OCI-LY1 (cell line): ENCODE results near the gene FNDC7.

Experiments used
- H2AFZ ChIP-seq: fragments of 200-600 bp; sonication (generic), shearing (Covaris generic); 2 replicates; pipeline ENCODE4 v1.6.0; 2014; ENCODE audit warnings: antibody characterized with exemption, mild to moderate bottlenecking, low read length
- H3F3A ChIP-seq: fragments of 200-600 bp; sonication (generic), shearing (Covaris generic); 2 replicates; pipeline ENCODE4 v1.6.0; 2014; ENCODE audit warnings: mild to moderate bottlenecking, antibody characterized with exemption, low read length, moderate library complexity; ENCODE audit not compliant: insufficient read depth
- H3K27ac ChIP-seq: fragments of 200-600 bp; sonication (generic); 2 replicates; pipeline ENCODE4 v1.5.1; 2014; ENCODE audit warnings: low read length, mixed run types, mild to moderate bottlenecking, low read depth; ENCODE audit not compliant: poor library complexity, severe bottlenecking
- H3K27me3 ChIP-seq: fragments of 200-600 bp; sonication (generic); 2 replicates; pipeline ENCODE4 v1.6.0; 2014; ENCODE audit warnings: antibody characterized with exemption, mild to moderate bottlenecking, low read length, moderate library complexity; ENCODE audit not compliant: insufficient read depth
- H3K36me3 ChIP-seq: fragments of 200-600 bp; sonication (generic); 2 replicates; pipeline ENCODE4 v1.6.1; 2014; ENCODE audit warnings: mild to moderate bottlenecking, antibody characterized with exemption, low read length, moderate library complexity, mixed read lengths; ENCODE audit not compliant: insufficient read depth
- H3K4me1 ChIP-seq: fragments of 200-600 bp; sonication (generic); 2 replicates; pipeline ENCODE4 v1.5.1; 2014; ENCODE audit warnings: mild to moderate bottlenecking, low read length, moderate library complexity; ENCODE audit not compliant: insufficient read depth, severe bottlenecking
- H3K4me2 ChIP-seq: fragments of 200-600 bp; sonication (generic), shearing (Covaris generic); 2 replicates; pipeline ENCODE4 v1.6.1; 2014; ENCODE audit warnings: low read length
- H3K4me3 ChIP-seq: fragments of 200-600 bp; sonication (generic); 2 replicates; pipeline ENCODE4 v1.5.1; 2014; ENCODE audit warnings: low read length, low read depth, mild to moderate bottlenecking, mixed read lengths; ENCODE audit not compliant: poor library complexity, severe bottlenecking
- H3K79me2 ChIP-seq: fragments of 200-600 bp; shearing (Covaris generic); 2 replicates; pipeline ENCODE4 v1.6.1; 2016; ENCODE audit warnings: mixed run types, low read length, mixed read lengths; ENCODE audit not compliant: insufficient read depth
- H3K9ac ChIP-seq: fragments of 200-600 bp; sonication (generic), shearing (Covaris generic); 2 replicates; pipeline ENCODE4 v1.6.1; 2014; ENCODE audit warnings: mild to moderate bottlenecking, low read length, mixed read lengths
- H3K9me2 ChIP-seq: fragments of 200-600 bp; sonication (generic), shearing (Covaris generic); 2 replicates; pipeline ENCODE4 v1.6.1; 2014; ENCODE audit warnings: low read depth, mild to moderate bottlenecking, low read length, mixed read lengths
- H3K9me3 ChIP-seq: fragments of 200-600 bp; shearing (Covaris generic); 2 replicates; pipeline ENCODE4 v1.6.1; 2014; ENCODE audit warnings: low read length, mixed read lengths
- H4K20me1 ChIP-seq: fragments of 200-600 bp; sonication (generic), shearing (Covaris generic); 2 replicates; pipeline ENCODE4 v1.6.0; 2016; ENCODE audit warnings: mild to moderate bottlenecking, low read length; ENCODE audit not compliant: insufficient read depth
- CTCF ChIP-seq: fragments of 200-600 bp; sonication (generic), shearing (Covaris generic); IDR thresholded peaks from 2 replicates; pipeline ENCODE4 v1.5.1; 2017; ENCODE audit warnings: mild to moderate bottlenecking, antibody characterized with exemption, low read length, moderate library complexity, mixed read lengths
- EZH2 ChIP-seq: fragments of 200-600 bp; sonication (generic), shearing (Covaris generic); IDR thresholded peaks from 2 replicates; pipeline ENCODE4 v1.8.0; 2017; ENCODE audit warnings: borderline replicate concordance, mixed run types, mild to moderate bottlenecking, antibody characterized with exemption, low read length, moderate library complexity, mixed read lengths

The FNDC7 gene

GRCh38 chr1:108785880-108786279 is 73.2 kb downstream of the FNDC7 start:
- H3K79me2 ChIP-seq = no peaks in the 10 kb centered on the region
- H3K36me3 ChIP-seq = peaks cover 68% of the 10 kb centered on the region
- H3K4me2 ChIP-seq = no peak overlapping the region
- no peaks in the 10 kb centered on the region for H3K9me2 ChIP-seq
- H3K4me1 ChIP-seq = no peaks in the 10 kb centered on the region
- H3K9ac ChIP-seq = no peak overlapping the region
- H3K27me3 ChIP-seq = no peaks in the 10 kb centered on the region
- H3K27ac ChIP-seq = no peak overlapping the region
- no peak overlapping the region for H3K4me3 ChIP-seq
- H2AFZ ChIP-seq = no peak overlapping the region
- TF ChIP-seq EZH2 = no peak
- TF ChIP-seq CTCF = no peak
- no peaks in the 10 kb centered on the region for H3F3A ChIP-seq
- H4K20me1 ChIP-seq = no peaks in the 10 kb centered on the region
- peaks cover 17% of the 10 kb centered on the region; the same call in 1 of the 2 replicates for H3K9me3 ChIP-seq

DNA sequence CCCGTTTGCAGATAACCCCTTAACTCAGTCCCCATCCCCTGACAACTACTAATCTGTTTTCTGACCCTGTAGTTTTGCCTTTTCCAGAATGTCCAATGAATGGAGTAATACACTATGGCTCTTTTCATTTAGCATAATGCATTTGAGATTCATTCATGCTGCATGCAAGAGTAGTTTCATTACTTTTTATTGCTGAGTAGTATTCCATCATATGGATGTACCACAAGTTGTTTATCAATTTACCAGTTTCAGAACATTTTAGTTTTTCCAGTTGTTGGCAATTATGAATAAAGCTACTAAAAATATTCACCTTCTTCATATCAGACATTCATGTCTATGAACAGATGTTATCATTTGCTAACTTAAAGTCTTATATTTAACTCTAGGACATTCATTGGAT is 79.1 kb downstream of the FNDC7 start:
- H3K79me2 ChIP-seq = no peaks in the 10 kb centered on the region
- H3K4me1 ChIP-seq = no peaks in the 10 kb centered on the region
- H3K9ac ChIP-seq = no peak overlapping the region
- no peaks in the 10 kb centered on the region for H4K20me1 ChIP-seq
- H3K4me2 ChIP-seq = no peak overlapping the region
- H3K9me2 ChIP-seq = no peaks in the 10 kb centered on the region
- no peak overlapping the region for H3K27ac ChIP-seq
- no peak overlapping the region for H2AFZ ChIP-seq
- H3K4me3 ChIP-seq = no peak overlapping the region
- H3F3A ChIP-seq = no peaks in the 10 kb centered on the region
- peaks cover 6% of the 10 kb centered on the region; the same call in 1 of the 2 replicates for H3K9me3 ChIP-seq
- TF ChIP-seq EZH2 (no peak), CTCF (no peak)
- peaks cover 61% of the 10 kb centered on the region for H3K36me3 ChIP-seq
- H3K27me3 ChIP-seq = no peaks in the 10 kb centered on the region
